Measurements from ENCODE around the gene MOV10. TPM values are rescaled to one million over a fixed set of nuclear protein-coding genes. Genes with fewer than 3 reads are reported as not detected.

Gene MOV10
- total RNA-seq, 3 donors from 2014 or later (not counting 1 experiment from before 2014, with no cell fraction given) = 87.9 to 124 (median 119) TPM

GRCh38 chr1:112677501-112677900, 3.0 kb downstream of the MOV10 start:
- intact Hi-C loops (cut with micrococcal nuclease) = no loop called here

GRCh38 chr1:112678605-112679004, 4.1 kb downstream of the MOV10 start:
- Mint-ChIP-seq H3K27me3 (ENCODE audit: low read depth in 2 of 2) (no peaks in the 10 kb centered on the region), H3K27ac (peak overlapping the region; percentile 39 to 66), H3K36me3 (no peaks in the 10 kb centered on the region), H3K9me3 (no peaks in the 10 kb centered on the region), H3K4me3 (no peak overlapping the region), H3K4me1 (peaks cover 52 to 56% of the 10 kb centered on the region in 2 donors)
- Histone ChIP-seq H3K36me3 (ENCODE audit: control insufficient read depth, insufficient read depth, low read length) (no peaks in the 10 kb centered on the region), H3K27me3 (ENCODE audit: control insufficient read depth, insufficient read depth, low read length) (no peaks in the 10 kb centered on the region), H3K4me3 (ENCODE audit: low read length) (no peak overlapping the region), H3K4me1 (ENCODE audit: control insufficient read depth, insufficient read depth, low read length) (peaks cover 16% of the 10 kb centered on the region), H3K27ac (ENCODE audit: low read length) (no peak overlapping the region), H3K9me3 (ENCODE audit: control insufficient read depth, insufficient read depth, low read length) (no peaks in the 10 kb centered on the region)
- DNase-seq = no peak
- intact Hi-C loops (cut with micrococcal nuclease) = no loop called here
- no peak for ATAC-seq
- WGBS (ENCODE audit: insufficient coverage) = 79% methylated on average over 3 of the region's 3 CpGs
- no peak for TF ChIP-seq CTCF (IDR thresholded peaks at IDR 0.05)

More at GRCh38 chr1:112677501-112677900, 3.0 kb downstream of the MOV10 start:
- H3K27ac ChIP-seq (ENCODE audit: low read length) = no peak overlapping the region
- H3K9me3 ChIP-seq (ENCODE audit: control insufficient read depth, insufficient read depth, low read length) = no peaks in the 10 kb centered on the region
- H3K4me3 Mint-ChIP-seq = no peak overlapping the region
- peaks cover 54 to 63% of the 10 kb centered on the region in 2 donors for H3K4me1 Mint-ChIP-seq
- H3K36me3 ChIP-seq (ENCODE audit: control insufficient read depth, insufficient read depth, low read length) = no peaks in the 10 kb centered on the region
- H3K27me3 Mint-ChIP-seq (ENCODE audit: low read depth in 2 of 2) = no peaks in the 10 kb centered on the region
- H3K4me1 ChIP-seq (ENCODE audit: control insufficient read depth, insufficient read depth, low read length) = peaks cover 18% of the 10 kb centered on the region
- ATAC-seq = no peak
- WGBS (ENCODE audit: insufficient coverage) = 98% methylated on average over 4 of the region's 4 CpGs
- DNase-seq = no peak
- H3K27ac Mint-ChIP-seq = peak overlapping the region; percentile 39 to 98
- H3K36me3 Mint-ChIP-seq = no peaks in the 10 kb centered on the region
- TF ChIP-seq CTCF (IDR thresholded peaks at IDR 0.05) = no peak
- no peaks in the 10 kb centered on the region for H3K27me3 ChIP-seq (ENCODE audit: control insufficient read depth, insufficient read depth, low read length)
- H3K4me3 ChIP-seq (ENCODE audit: low read length) = no peak overlapping the region
- H3K9me3 Mint-ChIP-seq = no peaks in the 10 kb centered on the region

GRCh38 chr1:112685913-112686312, 11.5 kb downstream of the MOV10 start:
- no peak overlapping the region for H3K4me3 ChIP-seq (ENCODE audit: low read length)
- ATAC-seq = no peak
- no peak for DNase-seq
- Mint-ChIP-seq H3K27ac (no peak overlapping the region), H3K36me3 (no peaks in the 10 kb centered on the region), H3K27me3 (ENCODE audit: low read depth in 2 of 2) (no peaks in the 10 kb centered on the region), H3K4me1 (peaks cover 17 to 26% of the 10 kb centered on the region in 2 donors), H3K4me3 (no peak overlapping the region), H3K9me3 (no peaks in the 10 kb centered on the region)
- H3K27me3 ChIP-seq (ENCODE audit: control insufficient read depth, insufficient read depth, low read length) = no peaks in the 10 kb centered on the region
- peaks cover 18% of the 10 kb centered on the region for H3K36me3 ChIP-seq (ENCODE audit: control insufficient read depth, insufficient read depth, low read length)
- no peak overlapping the region for H3K27ac ChIP-seq (ENCODE audit: low read length)
- WGBS (ENCODE audit: insufficient coverage) = 95% methylated on average over 5 of the region's 5 CpGs
- H3K4me1 ChIP-seq (ENCODE audit: control insufficient read depth, insufficient read depth, low read length) = no peaks in the 10 kb centered on the region
- TF ChIP-seq CTCF (IDR thresholded peaks at IDR 0.05) = no peak
- H3K9me3 ChIP-seq (ENCODE audit: control insufficient read depth, insufficient read depth, low read length) = no peaks in the 10 kb centered on the region
- intact Hi-C loops (cut with micrococcal nuclease) = no loop called here

GRCh38 chr1:112686417-112686816, 12.0 kb downstream of the MOV10 start:
- Histone ChIP-seq H3K9me3 (ENCODE audit: control insufficient read depth, insufficient read depth, low read length) (no peaks in the 10 kb centered on the region), H3K4me1 (ENCODE audit: control insufficient read depth, insufficient read depth, low read length) (no peaks in the 10 kb centered on the region), H3K36me3 (ENCODE audit: control insufficient read depth, insufficient read depth, low read length) (peaks cover 22% of the 10 kb centered on the region), H3K4me3 (ENCODE audit: low read length) (no peak overlapping the region), H3K27me3 (ENCODE audit: control insufficient read depth, insufficient read depth, low read length) (no peaks in the 10 kb centered on the region), H3K27ac (ENCODE audit: low read length) (no peak overlapping the region)
- Mint-ChIP-seq H3K27me3 (ENCODE audit: low read depth in 2 of 2) (no peaks in the 10 kb centered on the region), H3K4me3 (no peak overlapping the region), H3K36me3 (no peaks in the 10 kb centered on the region), H3K27ac (peak overlapping the region in 1 of 2 donors; percentile 6), H3K4me1 (peaks cover 17 to 26% of the 10 kb centered on the region in 2 donors), H3K9me3 (no peaks in the 10 kb centered on the region)
- WGBS (ENCODE audit: insufficient coverage) = 89% methylated on average over 3 of the region's 3 CpGs
- no peak for TF ChIP-seq CTCF (IDR thresholded peaks at IDR 0.05)
- intact Hi-C loops (cut with micrococcal nuclease) = no loop called here
- no peak for ATAC-seq
- no peak for DNase-seq

Data from natural killer cell (primary cell).